GM19324 (cell line): ENCODE data around the gene SERPINI1.

Source experiments
- ATAC-seq: cut with Tn5 transposase; IDR thresholded peaks from one replicate; pipeline ENCODE4 v1.9.1; 2021; ENCODE audit warnings: mild to moderate bottlenecking, moderate library complexity; ENCODE audit not compliant: unreplicated experiment, low FRiP score

Gene SERPINI1

GRCh38 chr3:167872941-167873340 is 137.4 kb downstream of the SERPINI1 start:
- ATAC-seq: no peak

- no peak for ATAC-seq
These were observed 139.3 kb downstream of the SERPINI1 start for GRCh38 chr3:167874671-167875372.
